GM10248 (cell line): ENCODE measurements around the gene BNIP3.

Experiments used
- CTCF ChIA-PET: fragments of 300-600 bp; sonication (Branson Sonifier 250); formaldehyde crosslinking; extraction: SDS; loops from one replicate; lab custom pipeline; 2021; ENCODE audit warnings: antibody characterized with exemption; lab: Yijun Ruan, JAX
- POLR2A ChIA-PET: fragments of 350-650 bp; sonication (Branson Sonifier 250); formaldehyde crosslinking; extraction: SDS; loops from one replicate; lab custom pipeline; 2020; ENCODE audit warnings: antibody characterized with exemption; lab: Yijun Ruan, JAX
- DNase-seq: peaks from one replicate; pipeline ENCODE4 v3.0.0; 2012; ENCODE audit errors: extremely low spot score
- TF ChIP-seq, protein P1 (sequence below): IDR thresholded peaks from 2 replicates; pipeline ENCODE4 v1.5.1; 2012; ENCODE audit warnings: mild to moderate bottlenecking, low read depth; ENCODE audit errors: extremely low read depth, missing control alignments, control extremely low read depth

Gene BNIP3

DNA sequence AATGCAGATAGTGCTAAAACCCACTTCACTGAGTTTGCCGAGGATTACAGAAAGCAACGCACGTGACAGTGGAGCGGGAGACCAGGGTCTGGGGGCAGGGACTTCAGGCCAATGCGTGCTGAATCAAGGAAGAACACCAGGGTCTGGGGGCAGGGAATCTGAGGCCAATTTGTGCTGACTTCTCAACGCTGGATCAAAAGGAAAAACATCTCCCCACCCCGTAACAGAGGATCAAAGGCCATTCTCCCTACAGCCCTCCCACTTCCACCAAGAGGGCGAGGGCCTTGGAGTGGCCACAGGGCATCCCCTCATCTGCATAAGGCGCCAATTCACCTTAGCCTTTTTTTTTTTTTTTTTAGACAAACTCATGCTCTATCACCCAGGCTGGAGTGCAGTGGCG, 22.3 kb upstream of the BNIP3 start:
- ChIA-PET POLR2A (no interaction called here), CTCF (interaction anchor here (1.3 to 3.2 kb wide), 2 partner anchors 19 to 129 kb away, joined by 3 to 12 read pairs; no protein-coding TSS in a partner anchor)
- no peak for DNase-seq
- TF ChIP-seq, protein P1, sequence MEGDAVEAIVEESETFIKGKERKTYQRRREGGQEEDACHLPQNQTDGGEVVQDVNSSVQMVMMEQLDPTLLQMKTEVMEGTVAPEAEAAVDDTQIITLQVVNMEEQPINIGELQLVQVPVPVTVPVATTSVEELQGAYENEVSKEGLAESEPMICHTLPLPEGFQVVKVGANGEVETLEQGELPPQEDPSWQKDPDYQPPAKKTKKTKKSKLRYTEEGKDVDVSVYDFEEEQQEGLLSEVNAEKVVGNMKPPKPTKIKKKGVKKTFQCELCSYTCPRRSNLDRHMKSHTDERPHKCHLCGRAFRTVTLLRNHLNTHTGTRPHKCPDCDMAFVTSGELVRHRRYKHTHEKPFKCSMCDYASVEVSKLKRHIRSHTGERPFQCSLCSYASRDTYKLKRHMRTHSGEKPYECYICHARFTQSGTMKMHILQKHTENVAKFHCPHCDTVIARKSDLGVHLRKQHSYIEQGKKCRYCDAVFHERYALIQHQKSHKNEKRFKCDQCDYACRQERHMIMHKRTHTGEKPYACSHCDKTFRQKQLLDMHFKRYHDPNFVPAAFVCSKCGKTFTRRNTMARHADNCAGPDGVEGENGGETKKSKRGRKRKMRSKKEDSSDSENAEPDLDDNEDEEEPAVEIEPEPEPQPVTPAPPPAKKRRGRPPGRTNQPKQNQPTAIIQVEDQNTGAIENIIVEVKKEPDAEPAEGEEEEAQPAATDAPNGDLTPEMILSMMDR: no peak

DNA sequence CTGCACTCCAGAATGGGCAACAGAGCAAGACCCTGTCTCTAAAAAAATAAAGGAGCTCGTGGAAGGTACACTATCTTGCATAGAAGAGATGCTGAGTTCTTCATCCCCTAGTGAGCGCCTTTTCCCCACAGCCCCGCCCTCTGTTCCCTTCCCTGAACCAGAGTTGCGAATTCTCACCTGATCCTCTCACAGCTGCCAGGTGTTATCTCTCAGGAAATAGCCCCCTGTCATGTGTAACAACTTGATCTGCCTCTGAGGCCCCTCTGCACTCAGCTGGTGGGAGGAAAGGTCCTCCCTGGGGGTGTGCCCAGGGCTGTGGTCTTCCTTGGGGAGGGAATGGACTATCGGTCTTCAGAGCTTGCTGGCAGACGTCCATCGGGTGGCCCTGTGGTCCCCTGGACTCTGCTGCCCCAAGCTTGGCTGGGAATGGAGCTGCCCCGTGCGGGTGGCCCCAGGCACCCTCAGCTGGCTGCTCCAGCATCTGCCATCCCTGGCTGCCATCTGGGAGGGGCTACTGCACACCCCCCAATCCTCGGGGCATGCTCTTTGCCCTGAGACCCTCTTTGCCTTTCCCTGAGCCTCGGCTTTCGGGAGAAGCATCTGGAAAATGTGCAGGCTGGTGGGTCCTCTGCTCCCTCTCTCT, 21.7 kb upstream of the BNIP3 start:
- ChIA-PET CTCF (interaction anchor here (1.5 to 3.2 kb wide), 2 partner anchors 20 to 35 kb away, joined by 3 to 12 read pairs; no protein-coding TSS in a partner anchor), POLR2A (no interaction called here)
- DNase-seq: no peak
- TF ChIP-seq, protein P1: no peak

GRCh38 chr10:132002004-132002403, 20.3 kb upstream of the BNIP3 start:
- DNase-seq: no peak
- POLR2A ChIA-PET: no interaction called here
- CTCF ChIA-PET: interaction anchor here (1.5 to 3.4 kb wide), 2 partner anchors 20 to 34 kb away, joined by 3 to 16 read pairs; no protein-coding TSS in a partner anchor
- TF ChIP-seq, protein P1: no peak

GRCh38 chr10:132001238-132001972, 19.7 kb upstream of the BNIP3 start:
- CTCF ChIA-PET: interaction anchor here (0.8 to 3.4 kb wide), 3 partner anchors 21 to 115 kb away, joined by 3 to 16 read pairs (median 3); no protein-coding TSS in a partner anchor
- DNase-seq: no peak
- TF ChIP-seq, protein P1: no peak
- POLR2A ChIA-PET: no interaction called here

DNA sequence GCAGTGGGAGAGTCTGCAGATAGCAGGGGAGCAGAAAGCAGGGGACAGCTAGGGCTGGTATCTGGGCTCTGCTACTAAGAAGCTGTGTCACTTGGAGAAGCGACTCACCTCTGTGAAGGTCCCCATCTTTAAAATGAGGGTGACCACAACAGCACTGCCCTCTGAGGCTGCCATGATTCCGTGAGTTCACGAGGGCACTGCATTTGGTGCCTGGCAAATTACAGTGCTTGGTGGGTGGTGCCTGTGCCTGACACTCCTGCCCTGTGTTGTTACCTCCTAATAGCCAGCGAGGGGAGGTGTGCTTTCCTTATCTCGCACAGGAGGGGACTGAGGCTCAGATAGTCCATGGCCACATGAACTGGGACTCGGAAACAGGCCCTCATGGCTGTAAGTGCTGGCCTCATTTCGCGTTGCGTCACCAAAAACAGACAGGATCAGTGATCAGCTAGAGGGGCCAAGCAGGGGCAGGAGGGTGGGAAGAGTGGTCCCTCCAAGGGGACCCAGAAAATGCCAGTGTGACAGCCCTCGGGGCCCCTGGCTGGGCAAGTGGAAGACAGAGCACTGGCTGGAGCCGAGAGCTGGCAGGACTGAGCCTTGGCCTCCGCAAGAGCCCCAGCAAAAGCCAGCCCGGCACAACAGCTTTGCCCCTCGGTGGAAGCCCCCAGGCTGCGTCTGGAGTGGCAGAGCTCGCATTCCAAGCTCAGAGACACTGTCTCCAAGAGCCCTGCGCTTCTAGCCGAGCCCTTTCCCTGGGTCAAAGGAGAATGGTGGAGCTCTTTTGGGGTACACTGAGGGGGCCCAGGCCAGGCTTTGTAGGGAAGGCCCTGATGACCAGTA, 17.3 kb upstream of the BNIP3 start:
- ChIA-PET CTCF (interaction anchor here (1.3 to 3.4 kb wide), 2 partner anchors 23 to 99 kb away, joined by 3 to 16 read pairs; no protein-coding TSS in a partner anchor), POLR2A (no interaction called here)
- DNase-seq: no peak
- TF ChIP-seq, protein P1: no peak

DNA sequence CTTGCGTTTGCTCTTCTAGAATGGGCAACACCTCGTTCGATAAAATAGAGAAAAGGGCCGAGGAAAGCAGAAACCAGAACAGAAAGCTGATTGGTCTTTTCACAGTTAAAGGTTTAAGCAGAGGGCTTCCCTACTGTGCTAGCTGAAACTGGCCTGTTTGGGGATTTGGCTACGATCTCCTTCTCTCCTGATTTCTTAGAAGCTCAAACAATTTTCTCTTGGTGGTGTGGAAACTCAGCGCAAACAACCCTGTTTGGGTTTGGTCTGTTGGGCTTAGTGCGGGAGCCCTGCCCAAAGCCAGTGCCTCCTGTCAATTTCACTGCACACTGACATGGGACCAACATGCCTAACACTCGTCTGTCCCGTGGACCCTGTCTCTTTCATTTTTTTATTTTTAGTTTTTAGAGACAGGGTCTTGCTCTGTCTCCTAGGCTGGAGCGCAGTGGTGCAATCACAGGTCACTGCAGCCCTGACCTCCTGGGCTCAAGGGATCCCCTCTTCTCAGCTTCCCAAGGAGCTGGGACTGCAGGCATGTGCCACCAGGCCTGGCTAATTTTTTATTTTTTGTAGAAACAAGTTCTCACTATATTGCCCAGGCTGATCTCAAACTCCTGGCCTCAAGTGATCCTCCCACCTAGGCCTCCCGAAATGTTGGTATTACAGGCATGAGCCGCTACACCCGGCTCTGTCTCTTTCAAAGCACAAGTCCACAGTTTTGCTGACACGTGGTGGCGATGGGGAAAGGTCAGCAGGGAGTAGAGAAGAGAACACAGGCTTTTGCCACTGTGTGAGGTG, 16.5 kb upstream of the BNIP3 start:
- ChIA-PET POLR2A (no interaction called here), CTCF (interaction anchor here (0.7 to 1.3 kb wide), 3 partner anchors 25 to 112 kb away, joined by 3 to 4 read pairs (median 3); no protein-coding TSS in a partner anchor)
- DNase-seq: no peak
- TF ChIP-seq, protein P1: no peak
